GM21825 (cell line): ENCODE results near the gene APOM.

Experiments used
- ATAC-seq: cut with Tn5 transposase; IDR thresholded peaks from one replicate; pipeline ENCODE4 v1.9.1; 2021; ENCODE audit warnings: mild to moderate bottlenecking, moderate library complexity; ENCODE audit not compliant: unreplicated experiment

The APOM gene

GRCh38 chr6:31676322-31676903 is 20.7 kb downstream of the APOM start:
- ATAC-seq, result no peak

GRCh38 chr6:31676904-31677303 is 21.2 kb downstream of the APOM start:
- ATAC-seq, result no peak

- no peak for ATAC-seq
These were observed 22.3 kb downstream of the APOM start for GRCh38 chr6:31677955-31678354.

GRCh38 chr6:31680226-31681134 is 24.8 kb downstream of the APOM start, which contains the start of gene LY6G5C:
TSS of gene LY6G5C (minus strand) at chr6:31681067. CDS start at chr6:31680373, 694 bp downstream.
- ATAC-seq, result peak; percentile 46

GRCh38 chr6:31681135-31681671 is 25.5 kb downstream of the APOM start:
- peak; percentile 26 for ATAC-seq

- ATAC-seq, result no peak
These were observed 27.9 kb downstream of the APOM start for GRCh38 chr6:31683591-31683990.

- no peak for ATAC-seq
These were observed 30.8 kb downstream of the APOM start for GRCh38 chr6:31686483-31686882.

GRCh38 chr6:31687321-31687720 is 31.6 kb downstream of the APOM start:
- ATAC-seq, result no peak

GRCh38 chr6:31687860-31688693 is 32.4 kb downstream of the APOM start:
- ATAC-seq, result no peak

GRCh38 chr6:31689249-31690110 is 33.8 kb downstream of the APOM start:
- no peak for ATAC-seq

GRCh38 chr6:31690231-31691077 is 34.8 kb downstream of the APOM start:
- no peak for ATAC-seq

- ATAC-seq, result no peak
These were observed 35.4 kb downstream of the APOM start for GRCh38 chr6:31691078-31691463.

GRCh38 chr6:31691564-31692108 is 35.9 kb downstream of the APOM start:
- no peak for ATAC-seq

- no peak for ATAC-seq
These were observed 36.7 kb downstream of the APOM start for GRCh38 chr6:31692353-31692752.

- no peak for ATAC-seq
These were observed 37.2 kb downstream of the APOM start for GRCh38 chr6:31692886-31693285.

GRCh38 chr6:31693535-31693934 is 37.8 kb downstream of the APOM start:
- no peak for ATAC-seq

- no peak for ATAC-seq
These were observed 41.9 kb downstream of the APOM start for GRCh38 chr6:31697555-31697954.

GRCh38 chr6:31700740-31701401 is 45.2 kb downstream of the APOM start:
- no peak for ATAC-seq
